LNCaP clone FGC (cell line): Measurements from ENCODE around the gene SOD2.
"Not testable (repeated sequence)": the region's sequence is repeated elsewhere in the genome, so short reads cannot be mapped to it uniquely, and the experiment has no call there.

Experiments used
- DNase-seq: peaks from one replicate; pipeline ENCODE4 v3.0.0-alpha.2; 2011; ENCODE audit warnings: low read depth
- H3K4me3 ChIP-seq: 2 replicates; pipeline ENCODE4 v1.5.1; 2011; ENCODE audit warnings: mild to moderate bottlenecking, low read depth, low read length, control low read depth
- TF ChIP-seq, protein P1 (sequence below): IDR thresholded peaks from 2 replicates; pipeline ENCODE4 v1.5.1; 2012; ENCODE audit warnings: mild to moderate bottlenecking; ENCODE audit not compliant: control insufficient read depth, insufficient read depth; ENCODE audit errors: extremely low read depth

SOD2 gene

DNA sequence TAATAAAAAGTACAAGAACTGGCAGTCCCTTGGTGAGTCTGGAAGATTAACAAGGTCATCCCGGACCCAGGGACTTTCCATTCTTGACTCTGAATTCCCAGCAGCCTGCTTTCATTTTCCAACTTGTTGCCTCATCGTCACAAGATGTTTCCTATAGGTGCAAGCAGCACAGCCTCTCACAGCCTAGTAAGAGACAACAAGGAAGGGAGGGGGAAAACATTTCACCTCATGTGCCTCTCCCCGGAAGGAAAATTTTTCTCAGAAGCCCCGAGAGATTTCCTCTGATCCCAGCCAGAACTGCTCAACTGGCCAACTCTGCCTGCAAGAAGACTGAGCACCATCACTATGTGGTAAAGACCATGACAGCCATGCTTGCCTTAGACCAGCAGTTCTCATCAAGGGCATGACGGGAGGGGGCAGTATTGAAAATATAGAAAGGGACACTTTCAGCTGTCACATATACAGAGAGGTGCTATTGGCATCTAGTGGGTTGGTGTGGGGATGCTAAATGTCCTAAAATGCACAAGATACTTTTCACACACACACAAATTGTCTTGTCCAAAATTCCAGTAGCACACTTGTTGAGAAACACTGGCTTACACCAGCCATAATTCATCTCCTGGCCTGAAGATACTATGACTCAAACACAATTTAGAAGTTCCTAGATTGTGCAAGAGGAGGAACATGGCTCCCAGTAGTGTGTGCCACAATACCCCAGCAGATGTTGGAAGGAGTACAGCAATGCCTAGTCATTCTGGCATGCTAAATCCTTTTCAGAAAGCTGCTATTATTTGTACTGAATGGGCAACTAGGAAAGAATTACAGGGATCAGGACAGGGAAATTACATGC, 23.4 kb upstream of the SOD2 start:
- peak; percentile 63 for DNase-seq
- TF ChIP-seq, protein P1, sequence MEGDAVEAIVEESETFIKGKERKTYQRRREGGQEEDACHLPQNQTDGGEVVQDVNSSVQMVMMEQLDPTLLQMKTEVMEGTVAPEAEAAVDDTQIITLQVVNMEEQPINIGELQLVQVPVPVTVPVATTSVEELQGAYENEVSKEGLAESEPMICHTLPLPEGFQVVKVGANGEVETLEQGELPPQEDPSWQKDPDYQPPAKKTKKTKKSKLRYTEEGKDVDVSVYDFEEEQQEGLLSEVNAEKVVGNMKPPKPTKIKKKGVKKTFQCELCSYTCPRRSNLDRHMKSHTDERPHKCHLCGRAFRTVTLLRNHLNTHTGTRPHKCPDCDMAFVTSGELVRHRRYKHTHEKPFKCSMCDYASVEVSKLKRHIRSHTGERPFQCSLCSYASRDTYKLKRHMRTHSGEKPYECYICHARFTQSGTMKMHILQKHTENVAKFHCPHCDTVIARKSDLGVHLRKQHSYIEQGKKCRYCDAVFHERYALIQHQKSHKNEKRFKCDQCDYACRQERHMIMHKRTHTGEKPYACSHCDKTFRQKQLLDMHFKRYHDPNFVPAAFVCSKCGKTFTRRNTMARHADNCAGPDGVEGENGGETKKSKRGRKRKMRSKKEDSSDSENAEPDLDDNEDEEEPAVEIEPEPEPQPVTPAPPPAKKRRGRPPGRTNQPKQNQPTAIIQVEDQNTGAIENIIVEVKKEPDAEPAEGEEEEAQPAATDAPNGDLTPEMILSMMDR = no peak
- H3K4me3 ChIP-seq = peak overlapping the region; percentile 23

DNA sequence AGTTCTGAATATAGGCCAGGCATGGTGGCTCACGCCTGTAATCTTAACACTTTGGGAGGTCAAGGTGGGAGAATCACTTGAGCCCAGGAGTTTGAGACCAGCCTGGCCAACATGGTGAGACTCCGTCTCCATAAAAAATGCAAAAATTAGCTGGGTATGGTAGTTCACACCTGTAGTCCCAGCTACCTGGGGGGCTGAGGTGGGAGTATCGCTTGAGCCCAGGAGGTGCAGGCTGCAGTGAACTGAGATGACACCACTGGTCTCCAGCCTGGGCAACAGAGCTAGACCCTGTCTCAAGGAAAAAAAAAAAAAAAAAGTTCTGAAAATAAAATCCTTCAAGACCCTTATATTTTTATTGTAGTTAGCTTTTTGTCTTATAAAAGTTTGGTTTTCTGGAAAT, 22.6 kb upstream of the SOD2 start:
- TF ChIP-seq, protein P1 = no peak
- no peak overlapping the region for H3K4me3 ChIP-seq
- no peak for DNase-seq

DNA sequence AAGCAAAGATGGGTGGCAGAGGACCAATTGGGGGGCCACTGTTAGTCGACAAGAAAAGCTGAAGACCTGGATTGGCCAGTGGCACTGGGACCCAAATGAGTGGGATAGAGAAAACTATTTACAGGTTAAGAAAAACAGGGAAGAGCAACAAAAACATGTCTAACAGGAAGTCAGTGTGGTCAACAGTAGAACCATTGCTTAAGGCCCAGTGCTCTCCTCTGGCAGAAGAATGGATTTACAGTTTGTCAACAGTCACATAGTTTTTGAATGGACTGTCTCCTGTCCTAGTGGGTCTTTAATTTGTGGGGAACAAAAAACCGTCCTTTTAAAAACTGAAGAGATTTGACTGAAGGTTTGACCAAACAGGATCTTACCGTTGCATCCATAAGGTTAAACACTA, 22.1 kb upstream of the SOD2 start:
- TF ChIP-seq, protein P1 = no peak
- DNase-seq = no peak
- no peak overlapping the region for H3K4me3 ChIP-seq

DNA sequence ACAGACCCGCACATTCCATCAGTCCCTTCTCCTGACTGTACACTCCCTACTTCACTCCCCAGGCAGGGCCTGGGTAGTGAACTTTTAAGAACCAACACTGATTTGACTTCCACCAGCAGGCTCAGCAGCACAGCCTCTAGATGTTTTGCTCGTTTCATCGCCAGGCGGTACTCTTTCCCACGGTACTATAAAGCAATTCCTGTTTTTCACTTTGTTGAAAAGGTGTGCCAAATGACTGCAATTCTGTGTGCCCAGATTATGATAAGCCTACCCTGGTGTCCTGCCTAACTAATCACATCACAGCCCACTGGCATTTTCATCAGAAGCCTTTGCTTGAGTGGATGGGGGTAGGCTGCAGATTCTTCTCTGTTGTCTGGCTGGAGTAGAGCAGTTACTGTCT, 21.4 kb upstream of the SOD2 start:
- no peak for DNase-seq
- TF ChIP-seq, protein P1 = no peak
- H3K4me3 ChIP-seq = no peak overlapping the region

DNA sequence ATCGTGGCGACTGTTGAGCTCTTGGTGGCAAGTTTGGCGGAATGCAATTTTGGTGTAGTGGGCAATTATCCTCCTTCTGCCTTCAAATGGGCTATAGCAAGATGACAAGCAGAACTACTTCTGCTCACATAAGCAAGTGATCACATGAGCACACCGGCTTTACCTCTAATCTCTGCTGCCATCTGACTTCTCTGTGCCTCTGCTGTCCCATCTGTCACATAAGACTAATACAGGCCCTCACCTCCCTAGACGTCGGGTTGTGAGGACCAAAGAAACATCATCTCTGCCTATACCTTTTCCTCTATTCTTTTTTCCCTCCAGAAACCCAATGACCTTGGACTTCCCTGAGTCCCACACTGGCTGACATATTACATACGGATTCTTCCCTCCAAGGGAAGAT, 20.9 kb upstream of the SOD2 start:
- H3K4me3 ChIP-seq = no peak overlapping the region
- DNase-seq = no peak
- TF ChIP-seq, protein P1 = no peak

DNA sequence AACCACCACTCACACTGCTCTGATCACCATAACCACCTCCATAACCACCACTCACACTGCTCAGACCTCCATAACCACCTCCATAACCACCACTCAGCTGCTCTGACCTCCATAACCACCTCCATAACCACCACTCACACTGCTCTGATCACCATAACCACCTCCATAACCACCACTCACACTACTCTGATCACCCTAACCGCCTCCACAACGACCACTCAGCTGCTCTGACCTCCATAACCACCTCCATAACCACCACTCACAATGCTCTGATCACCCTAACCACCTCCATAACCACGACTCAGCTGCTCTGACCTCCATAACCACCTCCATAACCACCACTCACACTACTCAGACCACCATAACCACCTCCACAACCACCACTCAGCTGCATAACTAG, 19.3 kb upstream of the SOD2 start:
- not testable (repeated sequence) for DNase-seq, H3K4me3 ChIP-seq

DNA sequence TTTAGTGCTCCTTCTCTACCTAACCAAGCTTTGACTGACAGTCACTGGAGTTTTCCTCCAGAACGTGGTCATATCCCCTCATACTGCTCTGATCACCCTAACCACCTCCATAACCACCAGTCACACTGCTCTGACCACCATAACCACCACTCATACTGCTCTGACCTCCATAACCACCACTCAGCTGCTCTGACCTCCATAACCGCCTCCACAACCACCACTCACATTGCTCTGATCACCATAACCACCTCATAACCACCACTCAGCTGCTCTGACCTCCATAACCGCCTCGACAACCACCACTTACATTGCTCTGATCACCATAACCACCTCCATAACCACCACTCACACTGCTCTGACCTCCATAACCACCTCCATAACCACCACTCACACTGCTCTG, 17.6 kb upstream of the SOD2 start:
- DNase-seq, H3K4me3 ChIP-seq: not testable (repeated sequence)

DNA sequence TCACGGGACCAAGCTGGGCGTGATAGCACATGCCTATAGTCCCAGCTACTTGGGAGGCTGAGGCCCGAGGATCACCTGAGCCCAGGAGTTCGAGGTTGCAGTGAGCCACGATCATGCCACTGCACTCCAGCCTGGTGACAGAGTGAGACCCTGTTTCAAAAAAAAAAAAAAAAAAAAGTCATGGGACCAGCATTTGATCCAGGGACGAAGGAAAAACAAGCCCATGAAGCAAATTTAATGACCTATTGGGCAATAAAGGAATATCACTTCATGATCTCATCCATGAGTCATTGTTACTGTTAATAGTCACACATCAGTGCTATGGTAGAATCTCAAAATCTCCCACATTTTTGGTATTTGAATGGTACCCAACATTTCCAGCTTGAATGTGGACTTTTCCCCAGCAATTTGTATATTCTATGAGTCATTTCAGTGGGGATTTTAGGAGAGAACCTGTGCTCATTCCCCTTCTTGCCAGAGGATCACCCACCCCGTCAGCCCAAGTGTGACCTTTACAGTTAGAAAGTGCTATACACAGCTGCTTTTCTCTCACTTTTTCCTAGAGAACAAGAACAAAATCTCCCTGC, 8.5 kb upstream of the SOD2 start:
- no peak overlapping the region for H3K4me3 ChIP-seq
- DNase-seq = no peak
- TF ChIP-seq, protein P1 = no peak
